Activated naive CD8-positive, alpha-beta T cell treated with anti-CD3 and anti-CD28 coated beads for 36 hours (primary cell): Measurements from ENCODE around the gene METAP2. TPM values are rescaled to one million over a fixed set of nuclear protein-coding genes. Genes with fewer than 3 reads are reported as not detected.
"Not testable (repeated sequence)": the region's sequence is repeated elsewhere in the genome, so short reads cannot be mapped to it uniquely, and the experiment has no call there.

Source experiments
- DNase-seq: peaks from one replicate; pipeline ENCODE4 v3.0.0; 2021
- H3K27ac Mint-ChIP-seq: one replicate; pipeline ENCODE4 v1.8.0; 2022; ENCODE audit warnings: mild to moderate bottlenecking, moderate library complexity, mixed read lengths
- H3K27me3 Mint-ChIP-seq: one replicate; pipeline ENCODE4 v1.8.0; 2022; ENCODE audit warnings: mild to moderate bottlenecking, mixed read lengths
- H3K36me3 Mint-ChIP-seq: one replicate; pipeline ENCODE4 v1.8.0; 2021; ENCODE audit warnings: mild to moderate bottlenecking, mixed read lengths
- H3K4me1 Mint-ChIP-seq: one replicate; pipeline ENCODE4 v1.8.0; 2021; ENCODE audit warnings: mixed read lengths
- H3K4me3 Mint-ChIP-seq: one replicate; pipeline ENCODE4 v1.8.0; 2022; ENCODE audit warnings: mild to moderate bottlenecking, moderate library complexity, mixed read lengths
- H3K9me3 Mint-ChIP-seq: one replicate; pipeline ENCODE4 v1.8.0; 2022; ENCODE audit warnings: mixed read lengths
- total RNA-seq, 2 experiments: library from RNA; stranded (reverse); gene quantifications; one replicate each; pipeline ENCODE4 v1.2.3, GENCODE V29; 2021

METAP2 gene
- total RNA-seq, 2 experiments from 2014 or later, result 149 to 168 TPM

- Mint-ChIP-seq H3K4me3 (no peak overlapping the region), H3K27me3 (no peaks in the 10 kb centered on the region), H3K27ac (no peak overlapping the region), H3K4me1 (peaks cover 44% of the 10 kb centered on the region), H3K9me3 (no peaks in the 10 kb centered on the region), H3K36me3 (peaks cover 58% of the 10 kb centered on the region)
- DNase-seq, result no peak
Measured at GRCh38 chr12:95481888-95482287, 7.9 kb downstream of the METAP2 start.

DNA sequence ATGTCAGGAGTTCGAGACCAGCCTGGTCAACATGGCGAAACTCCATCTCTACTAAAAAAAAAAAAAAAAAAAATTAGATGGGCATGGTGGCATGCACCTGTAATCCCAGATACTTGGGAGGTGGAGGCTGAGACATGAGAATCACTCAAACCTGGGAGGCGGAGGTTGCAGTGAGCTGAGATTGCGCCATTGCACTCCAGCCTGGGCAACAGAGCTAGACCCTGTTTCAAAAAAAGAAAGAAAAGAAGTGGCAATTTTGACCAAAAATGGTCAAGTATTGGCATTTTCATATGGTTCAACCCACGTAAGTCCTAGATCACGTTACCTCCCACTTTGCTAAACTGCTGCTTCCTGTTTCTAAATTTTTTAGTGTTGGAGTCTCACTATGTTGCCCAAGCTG lies 8.6 kb downstream of the METAP2 start:
- DNase-seq, H3K27me3 Mint-ChIP-seq, H3K9me3 Mint-ChIP-seq, H3K4me3 Mint-ChIP-seq, H3K27ac Mint-ChIP-seq: not testable (repeated sequence)
- H3K36me3 Mint-ChIP-seq, result peaks cover 54% of the 10 kb centered on the region
- peaks cover 43% of the 10 kb centered on the region for H3K4me1 Mint-ChIP-seq

- DNase-seq, result no peak
- Mint-ChIP-seq H3K4me1 (peaks cover 29% of the 10 kb centered on the region), H3K4me3 (no peak overlapping the region), H3K36me3 (peaks cover 36% of the 10 kb centered on the region), H3K9me3 (no peaks in the 10 kb centered on the region), H3K27me3 (no peaks in the 10 kb centered on the region), H3K27ac (no peak overlapping the region)
Measured at GRCh38 chr12:95484524-95484923, 10.6 kb downstream of the METAP2 start.

- H3K4me3 Mint-ChIP-seq, result no peak overlapping the region
- no peak for DNase-seq
- H3K27ac Mint-ChIP-seq, result no peak overlapping the region
- H3K4me1 Mint-ChIP-seq, result peaks cover 9% of the 10 kb centered on the region
- no peaks in the 10 kb centered on the region for H3K9me3 Mint-ChIP-seq
- H3K27me3 Mint-ChIP-seq, result no peaks in the 10 kb centered on the region
- peaks cover 27% of the 10 kb centered on the region for H3K36me3 Mint-ChIP-seq
Measured at GRCh38 chr12:95487024-95487423, 13.1 kb downstream of the METAP2 start.

DNA sequence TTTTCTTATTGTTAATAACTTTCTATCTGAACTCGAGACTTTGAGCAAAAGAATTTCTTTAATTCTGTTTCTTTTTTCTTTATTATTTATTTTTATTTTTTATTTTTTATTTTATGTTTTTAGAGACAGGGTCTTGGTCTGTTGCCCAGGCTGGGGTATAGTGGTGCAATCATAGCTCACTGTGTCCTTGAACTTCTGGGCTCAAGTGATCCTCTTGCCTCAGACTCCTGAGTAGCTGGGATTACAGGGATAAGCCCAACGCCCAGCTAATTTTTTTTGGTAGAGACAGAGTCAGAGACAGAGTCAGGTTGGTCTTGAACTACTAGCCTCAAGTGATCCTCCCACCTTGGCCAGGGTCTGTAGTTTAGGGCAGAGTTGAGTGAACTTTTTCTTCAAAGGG lies 18.5 kb downstream of the METAP2 start:
- Mint-ChIP-seq H3K4me3 (no peak overlapping the region), H3K4me1 (peaks cover 6% of the 10 kb centered on the region), H3K36me3 (peaks cover 32% of the 10 kb centered on the region), H3K27me3 (no peaks in the 10 kb centered on the region), H3K9me3 (no peaks in the 10 kb centered on the region), H3K27ac (no peak overlapping the region)
- DNase-seq, result no peak

DNA sequence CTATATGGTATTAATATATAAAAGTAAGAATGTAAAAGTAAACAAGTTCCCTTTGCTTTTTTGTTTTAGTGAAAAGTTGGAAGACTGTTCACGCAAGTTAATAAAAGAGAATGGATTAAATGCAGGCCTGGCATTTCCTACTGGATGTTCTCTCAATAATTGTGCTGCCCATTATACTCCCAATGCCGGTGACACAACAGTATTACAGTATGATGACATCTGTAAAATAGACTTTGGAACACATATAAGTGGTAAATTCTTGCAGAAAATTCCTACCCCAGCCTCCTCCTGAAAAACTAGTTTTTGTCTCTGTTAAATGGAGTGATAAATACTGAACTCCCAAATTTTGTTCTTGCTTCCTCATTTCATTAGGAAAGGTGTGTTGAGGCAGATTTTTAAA lies 20.9 kb downstream of the METAP2 start:
- H3K27ac Mint-ChIP-seq, result no peak overlapping the region
- H3K36me3 Mint-ChIP-seq, result peaks cover 48% of the 10 kb centered on the region
- H3K27me3 Mint-ChIP-seq, result no peaks in the 10 kb centered on the region
- no peak for DNase-seq
- no peak overlapping the region for H3K4me3 Mint-ChIP-seq
- H3K9me3 Mint-ChIP-seq, result peaks cover 2% of the 10 kb centered on the region
- peaks cover 16% of the 10 kb centered on the region for H3K4me1 Mint-ChIP-seq

DNA sequence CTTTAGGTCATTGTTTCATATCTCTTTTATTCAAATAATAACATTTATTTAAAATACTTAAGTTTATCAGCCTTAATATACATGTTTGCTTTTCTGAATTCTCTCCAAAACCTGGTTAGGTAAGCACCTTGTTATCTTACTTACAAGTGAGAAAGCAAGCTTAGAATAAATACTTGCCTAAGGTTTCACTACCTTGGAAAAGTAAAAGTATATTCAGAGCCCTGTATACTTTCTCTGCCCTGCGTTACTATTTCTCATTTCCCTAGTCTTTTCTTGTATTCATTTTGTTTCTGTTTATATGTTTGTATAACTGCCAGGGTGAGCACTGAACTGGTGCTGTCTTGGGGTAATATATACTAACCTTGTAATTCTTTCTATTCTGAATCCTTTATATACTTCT lies 21.5 kb downstream of the METAP2 start:
- Mint-ChIP-seq H3K36me3 (peaks cover 53% of the 10 kb centered on the region), H3K4me3 (no peak overlapping the region)
- no peak for DNase-seq

DNA sequence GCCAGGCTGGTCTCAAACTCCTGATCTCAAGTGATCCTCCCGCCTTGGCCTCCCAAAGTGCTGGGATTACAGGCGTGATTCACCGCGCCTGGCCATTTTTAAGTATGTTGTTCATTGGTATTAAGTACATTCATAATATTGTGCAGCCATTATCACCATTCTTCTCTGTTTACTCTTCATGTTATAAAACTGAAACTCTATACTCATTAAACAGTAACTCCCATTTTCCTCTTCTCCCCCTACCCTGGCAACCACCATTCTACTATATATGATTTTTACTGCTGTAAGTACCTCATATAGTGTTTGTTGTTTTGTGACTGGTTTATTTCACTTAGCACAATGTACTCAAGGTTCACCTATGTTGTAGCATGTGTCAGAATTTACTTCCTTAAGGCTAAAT lies 23.1 kb downstream of the METAP2 start:
- Mint-ChIP-seq H3K4me1 (peaks cover 20% of the 10 kb centered on the region), H3K27me3 (no peaks in the 10 kb centered on the region), H3K27ac (no peak overlapping the region), H3K9me3 (peaks cover 2% of the 10 kb centered on the region), H3K36me3 (peaks cover 47% of the 10 kb centered on the region), H3K4me3 (no peak overlapping the region)
- no peak for DNase-seq

More for the DNA sequence above, 21.5 kb downstream of the METAP2 start:
- no peak overlapping the region for H3K27ac Mint-ChIP-seq
- H3K9me3 Mint-ChIP-seq, result peaks cover 2% of the 10 kb centered on the region
- H3K4me1 Mint-ChIP-seq, result peaks cover 20% of the 10 kb centered on the region
- H3K27me3 Mint-ChIP-seq, result no peaks in the 10 kb centered on the region

DNA sequence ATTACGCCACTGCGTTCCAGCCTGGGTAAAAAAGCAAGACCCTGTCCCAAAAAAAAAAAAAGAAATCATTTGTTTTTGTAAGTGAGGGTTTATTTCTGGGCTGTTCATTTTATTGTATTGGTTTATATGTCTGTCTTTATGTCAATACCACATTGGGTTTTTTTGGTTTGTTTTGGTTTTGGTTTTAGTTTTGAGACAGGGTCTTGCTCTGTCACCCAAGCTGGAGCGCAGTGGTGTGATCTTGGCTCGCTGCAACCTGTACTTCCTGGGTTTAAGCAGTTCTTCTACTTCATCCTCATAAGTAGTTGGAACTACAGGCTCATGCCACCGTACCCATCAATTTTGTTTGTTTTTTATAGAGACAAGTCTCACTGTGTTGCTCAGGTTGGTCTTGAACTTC lies 25.0 kb downstream of the METAP2 start:
- Mint-ChIP-seq H3K4me3 (no peak overlapping the region), H3K9me3 (peaks cover 2% of the 10 kb centered on the region), H3K27ac (peak overlapping the region; percentile 31), H3K36me3 (peaks cover 60% of the 10 kb centered on the region), H3K27me3 (no peaks in the 10 kb centered on the region), H3K4me1 (peaks cover 30% of the 10 kb centered on the region)
- no peak for DNase-seq

DNA sequence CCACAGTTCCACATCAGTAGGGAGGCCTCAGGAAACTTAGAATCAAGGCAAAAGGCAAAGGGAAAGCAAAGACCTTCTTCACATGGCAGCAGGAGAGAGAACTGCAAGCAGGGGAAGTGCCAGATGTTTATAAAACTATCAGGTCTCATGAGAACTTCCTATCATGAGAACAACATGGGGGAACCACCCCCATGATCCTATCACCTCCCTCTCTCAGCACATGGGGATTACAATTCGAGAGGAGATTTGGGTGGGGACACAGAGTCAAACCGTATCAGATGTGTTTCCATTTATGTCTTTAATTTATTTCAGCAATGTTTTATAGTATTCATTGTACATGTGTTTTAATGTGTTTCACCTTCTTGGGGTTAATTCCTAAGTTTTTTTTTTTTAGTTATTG lies 25.8 kb downstream of the METAP2 start:
- Mint-ChIP-seq H3K4me3 (no peak overlapping the region), H3K36me3 (peaks cover 64% of the 10 kb centered on the region), H3K27me3 (no peaks in the 10 kb centered on the region), H3K4me1 (peaks cover 30% of the 10 kb centered on the region), H3K27ac (peak overlapping the region; percentile 42), H3K9me3 (peaks cover 2% of the 10 kb centered on the region)
- no peak for DNase-seq

GRCh38 chr12:95504140-95504539 lies 30.2 kb downstream of the METAP2 start:
- Mint-ChIP-seq H3K4me3 (no peak overlapping the region), H3K4me1 (peaks cover 27% of the 10 kb centered on the region), H3K27ac (no peak overlapping the region), H3K27me3 (no peaks in the 10 kb centered on the region), H3K36me3 (peaks cover 47% of the 10 kb centered on the region), H3K9me3 (peaks cover 2% of the 10 kb centered on the region)
- no peak for DNase-seq

DNA sequence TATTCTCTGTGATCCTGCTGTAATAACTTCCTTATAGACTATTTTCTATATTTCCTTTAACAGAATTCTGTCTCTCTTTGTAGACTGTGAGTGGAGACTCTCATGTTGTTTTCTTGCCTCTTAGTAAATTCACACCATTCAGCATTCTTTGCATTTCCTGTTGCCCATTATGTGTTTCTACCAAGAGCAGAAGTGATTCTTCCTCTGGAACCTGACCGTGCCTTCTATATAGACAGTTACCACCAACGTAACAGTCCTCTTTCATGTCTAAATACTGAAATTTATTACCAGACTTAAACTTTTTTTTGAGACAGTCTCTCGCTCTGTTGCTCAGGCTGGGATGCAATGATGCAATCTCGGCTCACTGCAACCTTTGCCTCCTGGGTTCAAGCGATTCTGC lies 31.1 kb downstream of the METAP2 start:
- no peak overlapping the region for H3K27ac Mint-ChIP-seq
- H3K9me3 Mint-ChIP-seq, result no peaks in the 10 kb centered on the region
- H3K36me3 Mint-ChIP-seq, result peaks cover 42% of the 10 kb centered on the region
- H3K27me3 Mint-ChIP-seq, result no peaks in the 10 kb centered on the region
- no peak for DNase-seq
- H3K4me1 Mint-ChIP-seq, result peaks cover 20% of the 10 kb centered on the region
- H3K4me3 Mint-ChIP-seq, result no peak overlapping the region

- DNase-seq, result no peak
- Mint-ChIP-seq H3K27ac (no peak overlapping the region), H3K27me3 (no peaks in the 10 kb centered on the region), H3K4me3 (no peak overlapping the region), H3K9me3 (no peaks in the 10 kb centered on the region), H3K36me3 (peaks cover 42% of the 10 kb centered on the region), H3K4me1 (peaks cover 16% of the 10 kb centered on the region)
Measured at GRCh38 chr12:95506707-95507523, 33.0 kb downstream of the METAP2 start.

GRCh38 chr12:95509300-95509699 lies 35.3 kb downstream of the METAP2 start:
- no peak overlapping the region for H3K4me3 Mint-ChIP-seq
- no peak overlapping the region for H3K27ac Mint-ChIP-seq
- peaks cover 39% of the 10 kb centered on the region for H3K36me3 Mint-ChIP-seq
- peaks cover 5% of the 10 kb centered on the region for H3K4me1 Mint-ChIP-seq
- DNase-seq, result no peak
- no peaks in the 10 kb centered on the region for H3K27me3 Mint-ChIP-seq
- no peaks in the 10 kb centered on the region for H3K9me3 Mint-ChIP-seq

DNA sequence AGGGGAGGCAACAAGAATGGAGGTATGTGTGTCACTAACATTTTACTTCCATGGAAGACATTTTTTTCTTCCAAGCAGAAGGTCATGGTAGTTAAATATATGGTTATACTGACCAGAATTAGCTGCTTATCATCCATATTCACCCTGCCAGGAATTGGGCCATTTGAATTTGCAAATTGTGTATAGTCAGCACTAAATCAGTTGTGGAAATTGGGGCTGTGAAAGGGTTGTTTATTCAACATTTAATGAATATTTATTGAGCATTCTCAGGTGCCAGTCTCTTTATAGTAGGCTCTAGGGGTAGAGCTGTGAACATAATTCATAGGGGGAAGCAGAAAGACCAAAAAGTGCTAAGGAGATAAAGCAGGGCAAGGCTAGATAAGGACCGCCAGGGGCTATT lies 38.0 kb downstream of the METAP2 start:
- H3K27me3 Mint-ChIP-seq, result no peaks in the 10 kb centered on the region
- H3K36me3 Mint-ChIP-seq, result peaks cover 28% of the 10 kb centered on the region
- no peak overlapping the region for H3K27ac Mint-ChIP-seq
- no peak overlapping the region for H3K4me3 Mint-ChIP-seq
- H3K9me3 Mint-ChIP-seq, result no peaks in the 10 kb centered on the region
- DNase-seq, result no peak
- H3K4me1 Mint-ChIP-seq, result peaks cover 8% of the 10 kb centered on the region

- Mint-ChIP-seq H3K36me3 (peaks cover 27% of the 10 kb centered on the region), H3K27ac (no peak overlapping the region), H3K4me3 (no peak overlapping the region), H3K9me3 (no peaks in the 10 kb centered on the region), H3K4me1 (peaks cover 8% of the 10 kb centered on the region), H3K27me3 (no peaks in the 10 kb centered on the region)
- DNase-seq, result no peak
Measured at GRCh38 chr12:95513599-95513998, 39.6 kb downstream of the METAP2 start.
